Endothelial cell of umbilical vein (primary cell): ENCODE measurements around the gene OR8G1.

Experiments used
- EZH2 ChIP-seq: IDR thresholded peaks from 2 replicates; pipeline ENCODE4 v1.6.1; 2012; ENCODE audit warnings: borderline replicate concordance, low read depth, mild to moderate bottlenecking, moderate library complexity, low read length, inconsistent platforms; ENCODE audit not compliant: severe bottlenecking
- FOS ChIP-seq: IDR thresholded peaks from 2 replicates; pipeline ENCODE4 v1.6.1; 2011; ENCODE audit warnings: mild to moderate bottlenecking, low read length, moderate library complexity, borderline replicate concordance; ENCODE audit not compliant: insufficient read depth
- GATA2 ChIP-seq: IDR thresholded peaks from 2 replicates; pipeline ENCODE4 v1.7.0; 2011; ENCODE audit warnings: low read depth, mild to moderate bottlenecking, moderate library complexity, mixed read lengths, low read length; ENCODE audit not compliant: insufficient read length, insufficient read depth
- JUN ChIP-seq: IDR thresholded peaks from 2 replicates; pipeline ENCODE4 v1.6.1; 2011; ENCODE audit warnings: borderline replicate concordance, low read depth; ENCODE audit not compliant: insufficient read length, insufficient read depth
- POLR2A ChIP-seq: IDR thresholded peaks from 2 replicates; pipeline ENCODE4 v1.6.1; 2012; ENCODE audit warnings: low read depth, mild to moderate bottlenecking, control low read depth, low read length
- POLR2AphosphoS5 ChIP-seq: IDR thresholded peaks from 2 replicates; pipeline ENCODE4 v1.6.1; 2012; ENCODE audit warnings: low read depth, mild to moderate bottlenecking, control low read depth, low read length, moderate library complexity; ENCODE audit not compliant: insufficient read depth
- TF ChIP-seq, protein P1 (sequence below), 2 donors: IDR thresholded peaks; 1 replicate in 1 of 2; 2 replicates in 1 of 2; pipeline ENCODE4 v1.5.1; 2011; ENCODE audit warnings: low read length in 2 of 2, mild to moderate bottlenecking in 2 of 2, moderate library complexity in 2 of 2, control low read depth in 1 of 2, inconsistent platforms in 1 of 2, low read depth in 1 of 2; ENCODE audit not compliant: insufficient read depth in 1 of 2; ENCODE audit errors: extremely low read depth in 1 of 2
- TF ChIP-seq, protein P2 (sequence below): IDR thresholded peaks from 2 replicates; pipeline ENCODE4 v1.6.1; 2011; ENCODE audit not compliant: insufficient read depth, insufficient read length

GRCh38 chr11:124302347-124303125 is 61.6 kb downstream of the OR8G1 start:
- TF ChIP-seq, protein P1, sequence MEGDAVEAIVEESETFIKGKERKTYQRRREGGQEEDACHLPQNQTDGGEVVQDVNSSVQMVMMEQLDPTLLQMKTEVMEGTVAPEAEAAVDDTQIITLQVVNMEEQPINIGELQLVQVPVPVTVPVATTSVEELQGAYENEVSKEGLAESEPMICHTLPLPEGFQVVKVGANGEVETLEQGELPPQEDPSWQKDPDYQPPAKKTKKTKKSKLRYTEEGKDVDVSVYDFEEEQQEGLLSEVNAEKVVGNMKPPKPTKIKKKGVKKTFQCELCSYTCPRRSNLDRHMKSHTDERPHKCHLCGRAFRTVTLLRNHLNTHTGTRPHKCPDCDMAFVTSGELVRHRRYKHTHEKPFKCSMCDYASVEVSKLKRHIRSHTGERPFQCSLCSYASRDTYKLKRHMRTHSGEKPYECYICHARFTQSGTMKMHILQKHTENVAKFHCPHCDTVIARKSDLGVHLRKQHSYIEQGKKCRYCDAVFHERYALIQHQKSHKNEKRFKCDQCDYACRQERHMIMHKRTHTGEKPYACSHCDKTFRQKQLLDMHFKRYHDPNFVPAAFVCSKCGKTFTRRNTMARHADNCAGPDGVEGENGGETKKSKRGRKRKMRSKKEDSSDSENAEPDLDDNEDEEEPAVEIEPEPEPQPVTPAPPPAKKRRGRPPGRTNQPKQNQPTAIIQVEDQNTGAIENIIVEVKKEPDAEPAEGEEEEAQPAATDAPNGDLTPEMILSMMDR (IDR thresholded peaks at IDR 0.05; ENCODE audit: extremely low read depth in 1 of 2, insufficient read depth in 1 of 2, low read depth in 1 of 2, low read length in 2 of 2), result no peak
- TF ChIP-seq POLR2A (no peak), POLR2AphosphoS5 (no peak), JUN (no peak), EZH2 (no peak), FOS (no peak), GATA2 (no peak)
- TF ChIP-seq, protein P2, sequence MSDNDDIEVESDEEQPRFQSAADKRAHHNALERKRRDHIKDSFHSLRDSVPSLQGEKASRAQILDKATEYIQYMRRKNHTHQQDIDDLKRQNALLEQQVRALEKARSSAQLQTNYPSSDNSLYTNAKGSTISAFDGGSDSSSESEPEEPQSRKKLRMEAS, result no peak
